Measurements from ENCODE around the gene DHODH. TPM values are rescaled to one million over a fixed set of nuclear protein-coding genes. Genes with fewer than 3 reads are reported as not detected.
A peak's percentile ranks its signal among the peaks of the same experiment; 100 is the strongest.

Gene DHODH
- total and polyA plus RNA-seq, 2 of the 13 experiments (the other 11 are each of a cell fraction or from before 2014, with no cell fraction given) = 10.7 to 16.4 TPM

DNA sequence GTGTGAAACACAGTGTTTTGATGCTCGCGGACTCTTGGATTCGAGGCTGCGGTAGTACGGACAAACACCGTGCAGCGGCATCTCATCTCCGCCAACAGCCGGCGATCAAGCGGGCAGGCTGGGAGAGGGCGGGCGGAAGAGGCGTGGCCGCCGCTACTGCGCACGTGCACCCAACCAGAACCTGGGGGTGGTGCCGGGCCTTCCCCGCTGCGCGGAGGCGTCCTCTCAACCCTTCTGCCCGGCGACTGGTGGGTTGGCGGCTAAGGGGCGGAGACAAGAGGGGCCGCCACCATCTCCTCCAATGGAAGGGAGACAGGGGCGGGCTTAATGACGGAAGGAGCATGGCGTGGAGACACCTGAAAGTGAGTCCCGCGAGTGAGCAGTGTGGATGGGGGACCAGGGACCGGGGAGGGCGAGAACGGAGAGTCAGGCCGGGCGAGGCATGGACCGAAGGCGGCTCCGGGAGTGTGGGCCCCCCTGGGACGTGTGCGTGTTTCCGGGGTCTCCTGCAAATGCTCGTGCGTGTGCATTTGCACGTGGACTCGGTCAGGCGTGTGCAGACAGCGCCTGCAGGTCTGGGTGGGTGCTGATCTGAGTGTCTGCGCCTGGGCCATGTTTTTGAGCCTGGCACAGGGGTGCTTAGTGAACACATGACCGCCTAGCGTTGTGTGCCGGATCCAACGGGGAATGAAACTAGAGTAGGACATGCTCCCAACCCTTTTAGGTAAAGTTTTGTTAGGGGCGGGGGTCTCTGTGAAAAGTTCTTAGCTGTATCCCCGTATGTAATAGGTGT, at the start of gene DHODH (continued):
- TF ChIP-seq, protein P1, sequence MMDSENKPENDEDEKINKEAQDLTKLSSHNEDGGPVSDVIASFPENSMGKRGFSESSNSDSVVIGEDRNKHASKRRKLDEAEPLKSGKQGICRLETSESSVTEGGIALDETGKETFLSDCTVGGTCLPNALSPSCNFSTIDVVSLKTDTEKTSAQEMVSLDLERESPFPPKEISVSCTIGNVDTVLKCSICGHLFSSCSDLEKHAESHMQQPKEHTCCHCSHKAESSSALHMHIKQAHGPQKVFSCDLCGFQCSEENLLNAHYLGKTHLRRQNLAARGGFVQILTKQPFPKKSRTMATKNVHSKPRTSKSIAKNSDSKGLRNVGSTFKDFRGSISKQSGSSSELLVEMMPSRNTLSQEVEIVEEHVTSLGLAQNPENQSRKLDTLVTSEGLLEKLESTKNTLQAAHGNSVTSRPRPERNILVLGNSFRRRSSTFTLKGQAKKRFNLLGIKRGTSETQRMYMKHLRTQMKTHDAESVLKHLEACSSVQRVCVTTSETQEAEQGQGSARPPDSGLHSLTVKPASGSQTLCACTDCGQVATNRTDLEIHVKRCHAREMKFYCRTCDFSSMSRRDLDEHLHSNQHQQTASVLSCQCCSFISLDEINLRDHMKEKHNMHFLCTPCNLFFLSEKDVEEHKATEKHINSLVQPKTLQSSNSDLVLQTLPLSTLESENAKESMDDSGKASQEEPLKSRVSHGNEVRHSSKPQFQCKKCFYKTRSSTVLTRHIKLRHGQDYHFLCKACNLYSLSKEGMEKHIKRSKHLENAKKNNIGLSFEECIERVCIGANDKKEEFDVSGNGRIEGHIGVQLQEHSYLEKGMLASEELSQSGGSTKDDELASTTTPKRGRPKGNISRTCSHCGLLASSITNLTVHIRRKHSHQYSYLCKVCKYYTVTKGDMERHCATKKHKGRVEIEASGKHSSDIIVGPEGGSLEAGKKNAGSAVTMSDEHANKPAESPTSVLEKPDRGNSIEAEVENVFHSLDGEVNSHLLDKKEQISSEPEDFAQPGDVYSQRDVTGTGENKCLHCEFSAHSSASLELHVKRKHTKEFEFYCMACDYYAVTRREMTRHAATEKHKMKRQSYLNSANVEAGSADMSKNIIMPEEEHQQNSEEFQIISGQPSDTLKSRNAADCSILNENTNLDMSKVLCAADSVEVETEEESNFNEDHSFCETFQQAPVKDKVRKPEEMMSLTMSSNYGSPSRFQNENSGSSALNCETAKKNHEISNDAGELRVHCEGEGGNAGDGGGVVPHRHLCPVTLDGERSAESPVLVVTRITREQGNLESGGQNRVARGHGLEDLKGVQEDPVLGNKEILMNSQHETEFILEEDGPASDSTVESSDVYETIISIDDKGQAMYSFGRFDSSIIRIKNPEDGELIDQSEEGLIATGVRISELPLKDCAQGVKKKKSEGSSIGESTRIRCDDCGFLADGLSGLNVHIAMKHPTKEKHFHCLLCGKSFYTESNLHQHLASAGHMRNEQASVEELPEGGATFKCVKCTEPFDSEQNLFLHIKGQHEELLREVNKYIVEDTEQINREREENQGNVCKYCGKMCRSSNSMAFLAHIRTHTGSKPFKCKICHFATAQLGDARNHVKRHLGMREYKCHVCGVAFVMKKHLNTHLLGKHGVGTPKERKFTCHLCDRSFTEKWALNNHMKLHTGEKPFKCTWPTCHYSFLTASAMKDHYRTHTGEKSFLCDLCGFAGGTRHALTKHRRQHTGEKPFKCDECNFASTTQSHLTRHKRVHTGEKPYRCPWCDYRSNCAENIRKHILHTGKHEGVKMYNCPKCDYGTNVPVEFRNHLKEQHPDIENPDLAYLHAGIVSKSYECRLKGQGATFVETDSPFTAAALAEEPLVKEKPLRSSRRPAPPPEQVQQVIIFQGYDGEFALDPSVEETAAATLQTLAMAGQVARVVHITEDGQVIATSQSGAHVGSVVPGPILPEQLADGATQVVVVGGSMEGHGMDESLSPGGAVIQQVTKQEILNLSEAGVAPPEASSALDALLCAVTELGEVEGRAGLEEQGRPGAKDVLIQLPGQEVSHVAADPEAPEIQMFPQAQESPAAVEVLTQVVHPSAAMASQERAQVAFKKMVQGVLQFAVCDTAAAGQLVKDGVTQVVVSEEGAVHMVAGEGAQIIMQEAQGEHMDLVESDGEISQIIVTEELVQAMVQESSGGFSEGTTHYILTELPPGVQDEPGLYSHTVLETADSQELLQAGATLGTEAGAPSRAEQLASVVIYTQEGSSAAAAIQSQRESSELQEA (CRISPR knock-in tag; IDR thresholded peaks at IDR 0.05; ENCODE audit: not compliant biosample characterization) = no peak
- peak; percentile 62; the same call in 1 of the 2 replicates for TF ChIP-seq ARNT2 (CRISPR knock-in tag; IDR thresholded peaks at IDR 0.05; ENCODE audit: low read depth)
- TF ChIP-seq NCOA5 (CRISPR knock-in tag; IDR thresholded peaks at IDR 0.05) = no peak
- TF ChIP-seq MIER3 (CRISPR knock-in tag; IDR thresholded peaks at IDR 0.05; ENCODE audit: borderline replicate concordance) = no peak
- no peak; the same call in 1 of the 2 replicates for TF ChIP-seq NFAT5 (CRISPR knock-in tag; IDR thresholded peaks at IDR 0.05)
- TF ChIP-seq, protein P2, sequence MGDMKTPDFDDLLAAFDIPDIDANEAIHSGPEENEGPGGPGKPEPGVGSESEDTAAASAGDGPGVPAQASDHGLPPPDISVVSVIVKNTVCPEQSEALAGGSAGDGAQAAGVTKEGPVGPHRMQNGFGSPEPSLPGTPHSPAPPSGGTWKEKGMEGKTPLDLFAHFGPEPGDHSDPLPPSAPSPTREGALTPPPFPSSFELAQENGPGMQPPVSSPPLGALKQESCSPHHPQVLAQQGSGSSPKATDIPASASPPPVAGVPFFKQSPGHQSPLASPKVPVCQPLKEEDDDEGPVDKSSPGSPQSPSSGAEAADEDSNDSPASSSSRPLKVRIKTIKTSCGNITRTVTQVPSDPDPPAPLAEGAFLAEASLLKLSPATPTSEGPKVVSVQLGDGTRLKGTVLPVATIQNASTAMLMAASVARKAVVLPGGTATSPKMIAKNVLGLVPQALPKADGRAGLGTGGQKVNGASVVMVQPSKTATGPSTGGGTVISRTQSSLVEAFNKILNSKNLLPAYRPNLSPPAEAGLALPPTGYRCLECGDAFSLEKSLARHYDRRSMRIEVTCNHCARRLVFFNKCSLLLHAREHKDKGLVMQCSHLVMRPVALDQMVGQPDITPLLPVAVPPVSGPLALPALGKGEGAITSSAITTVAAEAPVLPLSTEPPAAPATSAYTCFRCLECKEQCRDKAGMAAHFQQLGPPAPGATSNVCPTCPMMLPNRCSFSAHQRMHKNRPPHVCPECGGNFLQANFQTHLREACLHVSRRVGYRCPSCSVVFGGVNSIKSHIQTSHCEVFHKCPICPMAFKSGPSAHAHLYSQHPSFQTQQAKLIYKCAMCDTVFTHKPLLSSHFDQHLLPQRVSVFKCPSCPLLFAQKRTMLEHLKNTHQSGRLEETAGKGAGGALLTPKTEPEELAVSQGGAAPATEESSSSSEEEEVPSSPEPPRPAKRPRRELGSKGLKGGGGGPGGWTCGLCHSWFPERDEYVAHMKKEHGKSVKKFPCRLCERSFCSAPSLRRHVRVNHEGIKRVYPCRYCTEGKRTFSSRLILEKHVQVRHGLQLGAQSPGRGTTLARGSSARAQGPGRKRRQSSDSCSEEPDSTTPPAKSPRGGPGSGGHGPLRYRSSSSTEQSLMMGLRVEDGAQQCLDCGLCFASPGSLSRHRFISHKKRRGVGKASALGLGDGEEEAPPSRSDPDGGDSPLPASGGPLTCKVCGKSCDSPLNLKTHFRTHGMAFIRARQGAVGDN (CRISPR knock-in tag; IDR thresholded peaks at IDR 0.05) = peak; percentile 90
- TF ChIP-seq CHD4 (IDR thresholded peaks at IDR 0.05; ENCODE audit: borderline replicate concordance, low read length) = no peak
- TF ChIP-seq SMARCE1 (IDR thresholded peaks at IDR 0.05; ENCODE audit: borderline replicate concordance) = no peak
- TF ChIP-seq ZFP1 (CRISPR knock-in tag; IDR thresholded peaks at IDR 0.05) = peak; percentile 65
- TF ChIP-seq CBX2 (IDR thresholded peaks at IDR 0.05; ENCODE audit: low read depth, low read length) = no peak
- 0 out of 2 replicates have a peak, but pooled peaks have one; percentile 23 for TF ChIP-seq CBX2 (CRISPR knock-in tag; IDR thresholded peaks at IDR 0.05; ENCODE audit: low read depth)
